Mesodermal cell (in vitro differentiated cells): Measurements from ENCODE around the gene NUDC.
A peak's percentile ranks its signal among the peaks of the same experiment; 100 is the strongest.
"Not testable (repeated sequence)": the region's sequence is repeated elsewhere in the genome, so short reads cannot be mapped to it uniquely, and the experiment has no call there.

Source experiments
- H3K27ac ChIP-seq: 2 replicates; pipeline ENCODE4 v1.7.0; 2013; ENCODE audit warnings: mild to moderate bottlenecking, low read depth, low read length, moderate library complexity; ENCODE audit not compliant: severe bottlenecking
- H3K36me3 ChIP-seq: 2 replicates; pipeline ENCODE4 v1.7.1; 2013; ENCODE audit warnings: mild to moderate bottlenecking, low read length, moderate library complexity; ENCODE audit not compliant: control insufficient read depth, insufficient read depth
- H3K4me1 ChIP-seq: one replicate; pipeline ENCODE4 v1.7.1; 2013; ENCODE audit warnings: mild to moderate bottlenecking, low read length; ENCODE audit not compliant: insufficient read depth, control insufficient read depth, poor library complexity, severe bottlenecking
- H3K4me3 ChIP-seq: 2 replicates; pipeline ENCODE4 v1.7.0; 2013; ENCODE audit warnings: low read length, control low read depth, mild to moderate bottlenecking; ENCODE audit not compliant: insufficient read depth, poor library complexity, severe bottlenecking; ENCODE audit errors: extremely low read depth
- H3K9me3 ChIP-seq: 2 replicates; pipeline ENCODE4 v1.7.1; 2013; ENCODE audit warnings: mild to moderate bottlenecking, low read length, moderate library complexity; ENCODE audit not compliant: control insufficient read depth
- WGBS, 2 experiments: methylation state at CpG; one replicate each; pipeline ENCODE4 v1.1.5; 2013; ENCODE audit warnings: missing lambda C conversion rate in 2 of 2; ENCODE audit not compliant: insufficient coverage in 2 of 2; 5-methylcytosine and 5-hydroxymethylcytosine counted together

Gene NUDC

DNA sequence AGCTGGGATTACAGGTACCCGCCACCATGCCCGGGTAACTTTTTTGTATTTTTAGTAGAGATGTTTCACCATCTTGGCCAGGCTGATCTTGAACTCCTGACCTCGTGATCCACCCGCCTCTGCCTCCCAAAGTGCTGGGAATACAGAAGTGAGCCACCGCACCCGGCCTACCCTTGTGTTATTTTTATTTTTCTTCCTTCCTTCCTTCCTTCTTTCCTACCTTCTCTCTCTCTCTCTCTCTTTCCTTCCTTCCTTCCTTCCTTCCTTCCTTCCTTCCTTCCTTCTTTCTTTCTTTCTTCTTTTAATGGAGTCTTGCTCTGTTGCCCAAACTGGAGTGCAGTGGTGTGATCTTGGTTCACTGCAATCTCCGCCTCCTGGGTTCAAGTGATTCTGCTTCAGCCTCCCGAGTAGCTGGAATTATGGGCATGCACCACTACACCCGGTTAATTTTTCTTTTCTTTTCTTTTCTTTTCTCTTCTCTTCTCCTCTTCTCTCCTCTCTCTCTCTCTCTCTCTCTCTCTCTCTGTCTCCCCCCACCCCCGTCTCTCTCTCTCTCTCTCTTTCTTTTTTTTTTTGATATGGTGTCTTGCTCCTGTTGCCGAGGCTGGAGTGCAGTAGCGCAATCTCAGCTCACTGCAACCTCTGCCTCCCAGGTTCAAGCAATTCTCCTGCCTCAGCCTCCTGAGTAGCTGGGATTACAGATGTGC, 68.0 kb downstream of the NUDC start:
- not testable (repeated sequence) for H3K4me3 ChIP-seq, H3K4me1 ChIP-seq, H3K36me3 ChIP-seq, H3K9me3 ChIP-seq, H3K27ac ChIP-seq
- 94% methylated on average over 8 to 11 of the region's 12 CpGs for WGBS, 2 experiments

DNA sequence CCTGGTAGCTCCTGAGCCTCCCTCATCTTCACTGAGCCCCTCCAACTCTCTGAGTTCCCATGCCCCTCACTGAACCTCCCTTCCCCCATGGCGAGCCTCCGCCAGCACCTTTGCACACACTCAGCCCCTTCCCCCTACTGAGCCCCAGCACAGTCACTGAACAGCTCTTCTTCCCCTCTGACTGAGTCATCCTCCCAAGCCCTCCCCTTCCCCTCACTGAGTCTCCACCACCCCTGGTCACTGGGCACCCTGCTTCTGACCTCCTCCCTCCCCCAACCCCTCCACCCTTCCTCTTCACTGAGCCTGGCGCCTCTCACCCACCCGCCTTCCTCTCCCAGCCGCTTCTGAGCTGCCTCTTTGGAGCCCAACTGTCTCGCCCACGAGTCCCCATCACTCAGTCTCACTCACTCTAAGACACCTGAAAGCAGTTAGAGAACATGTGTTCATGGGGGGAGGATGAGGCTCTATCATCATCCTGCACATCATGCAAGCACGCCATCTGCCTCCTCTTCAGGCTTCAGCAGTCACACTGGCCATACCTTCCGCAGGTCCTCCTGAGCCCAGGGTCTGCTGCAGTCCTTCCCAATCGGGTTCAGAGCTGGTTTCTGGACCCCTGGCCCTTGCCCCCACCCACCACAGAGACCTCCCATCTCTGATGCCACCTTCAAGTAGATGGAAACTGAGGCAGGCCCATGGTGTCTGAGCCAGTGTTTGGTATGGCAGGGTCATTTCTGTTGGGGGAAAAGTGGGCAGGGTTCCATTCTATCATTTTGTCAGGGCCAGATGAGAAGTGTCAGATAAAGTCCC, 70.0 kb downstream of the NUDC start:
- H3K36me3 ChIP-seq, result no peaks in the 10 kb centered on the region
- no peak overlapping the region for H3K4me3 ChIP-seq
- 78 to 82% methylated on average over 3 to 7 of the region's 10 CpGs for WGBS, 2 experiments
- H3K27ac ChIP-seq, result no peak overlapping the region
- peaks cover 17% of the 10 kb centered on the region for H3K4me1 ChIP-seq
- H3K9me3 ChIP-seq, result no peaks in the 10 kb centered on the region

DNA sequence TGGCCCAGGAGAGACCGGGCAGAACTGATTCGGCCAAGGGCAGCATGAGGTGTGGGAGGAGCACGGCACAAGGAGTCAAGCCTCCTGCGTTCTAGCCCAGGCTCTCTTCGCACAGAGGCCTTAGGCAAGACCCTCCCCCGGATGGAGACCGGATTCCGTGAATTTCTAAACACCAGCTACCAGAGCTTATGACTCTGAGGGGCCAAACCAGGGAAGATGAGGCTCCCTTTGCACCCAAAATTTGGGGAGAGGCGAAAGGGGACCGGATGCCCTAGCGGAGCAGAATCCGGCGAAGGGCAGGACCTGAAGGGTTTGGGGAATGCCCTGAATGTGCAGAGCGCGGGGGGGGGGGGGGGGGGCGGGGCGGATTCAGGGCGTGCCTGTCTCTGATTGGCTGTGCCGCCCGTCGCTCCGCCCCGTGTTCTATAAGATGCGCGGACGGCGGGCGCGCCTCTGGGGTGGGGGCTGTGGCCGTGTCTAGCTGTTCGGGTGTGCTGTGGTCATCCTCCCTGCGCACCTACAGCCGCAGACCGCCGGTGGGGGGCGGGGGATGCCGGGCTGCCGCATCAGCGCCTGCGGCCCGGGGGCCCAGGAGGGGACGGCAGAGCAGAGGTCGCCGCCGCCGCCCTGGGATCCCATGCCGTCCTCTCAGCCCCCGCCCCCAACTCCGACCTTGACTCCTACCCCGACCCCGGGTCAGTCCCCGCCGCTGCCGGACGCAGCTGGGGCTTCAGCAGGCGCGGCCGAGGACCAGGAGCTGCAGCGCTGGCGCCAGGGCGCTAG, 71.9 kb downstream of the NUDC start, which contains the start of gene TRNP1:
Gene TRNP1 (plus strand): TSS at position 456 of the 783 bp plus-strand sequence. CDS start 95 bp downstream, at position 551.
- 0% methylated on average over 40 to 41 of the region's 61 CpGs for WGBS, 2 experiments

DNA sequence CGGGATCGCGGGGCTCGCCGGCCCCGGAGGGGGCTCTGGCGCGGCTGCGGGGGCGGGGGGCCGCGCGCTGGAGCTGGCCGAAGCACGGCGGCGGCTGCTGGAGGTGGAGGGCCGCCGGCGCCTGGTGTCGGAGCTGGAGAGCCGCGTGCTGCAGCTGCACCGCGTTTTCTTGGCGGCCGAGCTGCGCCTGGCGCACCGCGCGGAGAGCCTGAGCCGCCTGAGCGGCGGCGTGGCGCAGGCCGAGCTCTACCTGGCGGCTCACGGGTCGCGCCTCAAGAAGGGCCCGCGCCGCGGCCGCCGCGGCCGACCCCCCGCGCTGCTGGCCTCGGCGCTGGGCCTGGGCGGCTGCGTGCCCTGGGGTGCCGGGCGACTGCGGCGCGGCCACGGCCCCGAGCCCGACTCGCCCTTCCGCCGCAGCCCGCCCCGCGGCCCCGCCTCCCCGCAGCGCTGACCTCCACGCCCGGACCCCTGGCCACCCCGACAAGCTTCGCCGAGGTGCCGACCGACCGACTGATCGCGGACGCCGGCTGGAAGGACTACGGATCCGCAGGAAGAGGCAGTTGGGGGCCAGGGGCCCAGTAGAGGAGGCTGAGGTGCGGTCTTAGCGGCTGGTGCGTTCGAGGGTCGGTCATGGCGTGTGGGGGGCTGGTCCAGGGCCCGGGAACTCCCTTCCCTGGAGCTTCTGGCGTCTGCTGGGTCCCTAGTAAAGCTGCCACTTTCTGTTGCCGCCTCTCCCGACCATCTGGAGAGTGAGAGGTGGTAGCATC, 72.7 kb downstream of the NUDC start:
- no peaks in the 10 kb centered on the region for H3K9me3 ChIP-seq
- H3K4me1 ChIP-seq, result peaks cover 32% of the 10 kb centered on the region
- H3K27ac ChIP-seq, result no peak overlapping the region
- peak overlapping the region; percentile 54 for H3K4me3 ChIP-seq
- no peaks in the 10 kb centered on the region for H3K36me3 ChIP-seq
- WGBS, 2 experiments, result 1% methylated on average over 54 to 97 of the region's 97 CpGs

More for the DNA sequence above, 71.9 kb downstream of the NUDC start, which contains the start of gene TRNP1:
- Histone ChIP-seq H3K36me3 (no peaks in the 10 kb centered on the region), H3K4me3 (peak within 1 kb of the TSS; percentile 54), H3K27ac (peak within 1 kb of the TSS; percentile 18), H3K9me3 (no peaks in the 10 kb centered on the region), H3K4me1 (peaks cover 25% of the 10 kb centered on the region)

DNA sequence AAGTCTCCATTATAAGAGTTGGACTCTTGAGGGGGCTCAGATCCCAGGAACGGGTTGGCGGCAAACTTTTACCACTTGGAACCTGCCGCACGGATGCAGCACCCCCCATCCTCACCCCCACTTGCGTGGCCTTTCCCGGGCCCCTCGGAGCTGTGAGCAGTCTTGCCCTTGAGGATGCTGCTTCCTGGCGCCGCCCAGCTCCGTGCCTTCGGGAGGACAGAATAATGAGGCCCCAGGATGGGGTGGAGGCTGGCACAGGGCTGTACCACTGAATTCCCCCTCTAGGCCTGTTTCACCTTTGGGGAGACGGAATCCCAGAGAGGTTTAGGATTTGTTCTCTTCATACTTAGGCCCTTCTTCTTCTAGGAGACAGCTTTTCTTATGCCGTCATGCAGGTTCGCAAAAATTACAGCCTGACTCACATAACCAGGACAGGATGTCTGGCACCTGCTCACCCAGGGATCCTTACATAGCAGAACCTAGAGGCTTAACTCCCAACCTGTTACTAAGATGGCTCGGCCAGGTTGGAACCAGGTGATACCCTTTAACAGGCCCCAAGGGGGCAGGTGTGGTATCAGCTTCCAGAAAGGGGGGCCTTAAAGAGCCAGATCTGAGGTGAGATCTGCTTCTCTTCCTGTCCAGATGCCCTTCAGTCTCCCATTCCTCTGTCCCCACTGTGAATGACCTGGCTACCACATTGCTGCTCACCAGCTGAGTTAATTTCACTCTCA, 73.4 kb downstream of the NUDC start:
- no peaks in the 10 kb centered on the region for H3K36me3 ChIP-seq
- H3K4me1 ChIP-seq, result peaks cover 38% of the 10 kb centered on the region
- no peak overlapping the region for H3K27ac ChIP-seq
- peak overlapping the region; percentile 54 for H3K4me3 ChIP-seq
- 4 to 29% methylated on average over 11 of the region's 15 CpGs for WGBS, 2 experiments
- no peaks in the 10 kb centered on the region for H3K9me3 ChIP-seq

DNA sequence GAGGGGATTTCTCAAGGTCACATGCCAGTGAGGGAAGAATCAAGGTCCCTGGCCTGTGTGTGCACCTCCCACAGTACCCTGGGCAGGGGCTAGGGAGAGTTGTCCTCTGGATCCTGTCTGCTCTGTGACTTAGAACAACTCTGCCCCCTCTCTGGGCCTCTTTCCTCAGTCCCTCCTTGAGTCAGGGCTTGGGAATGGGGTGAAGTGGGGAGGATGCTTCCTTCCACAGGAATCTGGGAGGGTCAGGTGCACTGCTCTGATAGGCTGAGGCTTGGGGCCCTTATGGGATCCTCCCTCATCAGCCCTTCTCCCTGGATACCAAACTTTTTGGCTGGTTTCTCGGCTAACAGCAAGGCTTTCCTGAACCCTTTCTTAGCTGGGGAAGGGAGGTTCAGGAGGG, 74.5 kb downstream of the NUDC start:
- Histone ChIP-seq H3K27ac (no peak overlapping the region), H3K36me3 (no peaks in the 10 kb centered on the region), H3K4me1 (peaks cover 44% of the 10 kb centered on the region), H3K4me3 (no peak overlapping the region), H3K9me3 (no peaks in the 10 kb centered on the region)
- 90% methylated on average over 1 of the region's 1 CpG; no CpG with 5 or more reads in 1 of the 2 experiments for WGBS, 2 experiments
